NB4 (cell line): ENCODE data around the gene TBC1D25.

Experiments
- CTCF ChIP-seq: IDR thresholded peaks from one replicate; pipeline ENCODE4 v1.5.1; 2012; ENCODE audit warnings: low read depth, low read length
- MAX ChIP-seq: IDR thresholded peaks from 2 replicates; pipeline ENCODE4 v1.6.1; 2011; ENCODE audit warnings: low read depth, low read length
- MYC ChIP-seq: IDR thresholded peaks from 2 replicates; pipeline ENCODE4 v1.6.1; 2011; ENCODE audit warnings: low read depth, low read length
- POLR2A ChIP-seq: IDR thresholded peaks from 2 replicates; pipeline ENCODE4 v1.6.1; 2011; ENCODE audit warnings: mild to moderate bottlenecking; ENCODE audit not compliant: insufficient read length; ENCODE audit errors: extremely low read depth

GRCh38 chrX:48514126-48514806 lies 25.2 kb upstream of the TBC1D25 start:
- TF ChIP-seq MAX (no peak), CTCF (no peak), POLR2A (no peak), MYC (no peak)
